Adrenal gland (tissue), 5 donors: ENCODE data around the gene SELL.

Source experiments
- CTCF ChIP-seq, 6 experiments: fragments of 450-650 bp in 4 of 6; fragments of 200-600 bp in 2 of 6; sonication (generic) in 1 of 6; IDR thresholded peaks; 1 replicate in 5 of 6; 2 replicates in 1 of 6; pipeline versions ENCODE4 v1.5.1 to v1.8.0; 2016 to 2021; ENCODE audit warnings: antibody characterized with exemption in 6 of 6, mild to moderate bottlenecking in 2 of 6, moderate library complexity in 1 of 6
- POLR2A ChIP-seq, 2 donors: fragments of 450-650 bp; IDR thresholded peaks; one replicate each; pipeline ENCODE4 v1.6.1; 2017; ENCODE audit warnings: antibody characterized with exemption in 2 of 2, mild to moderate bottlenecking in 2 of 2, moderate library complexity in 1 of 2
- donor health status: DM: no; HTN: no; CAD: no.

- TF ChIP-seq CTCF (IDR thresholded peaks at IDR 0.05) = no peak
- TF ChIP-seq POLR2A (IDR thresholded peaks at IDR 0.05) = no peak
Measured at GRCh38 chr1:169692756-169693460, 18.5 kb downstream of the SELL start.
